ENCODE results near the gene TMSB10. TPM values are rescaled to one million over a fixed set of nuclear protein-coding genes. Genes with fewer than 3 reads are reported as not detected.

The TMSB10 gene
- total RNA-seq, 1 experiment from 2014 or later = 869 TPM

- peak; percentile 80; the same call in 1 of the 2 replicates for TF ChIP-seq RELA (CRISPR knock-in tag; IDR thresholded peaks at IDR 0.05; ENCODE audit: borderline replicate concordance)
- 0 out of 2 replicates have a peak, but pooled peaks have one; percentile 47 for TF ChIP-seq FOXP4 (CRISPR knock-in tag; IDR thresholded peaks at IDR 0.05)
- no peak for TF ChIP-seq NFE2L1 (CRISPR knock-in tag; IDR thresholded peaks at IDR 0.05)
- TF ChIP-seq JUN (CRISPR knock-in tag; IDR thresholded peaks at IDR 0.05) = no peak
- TF ChIP-seq TEAD1 (CRISPR knock-in tag; IDR thresholded peaks at IDR 0.05) = 0 out of 2 replicates have a peak, but pooled peaks have one; percentile 26
- 0 out of 2 replicates have a peak, but pooled peaks have one; percentile 48 for TF ChIP-seq MYBL2 (CRISPR knock-in tag; IDR thresholded peaks at IDR 0.05)
- peak; percentile 52; the same call in 1 of the 2 replicates for TF ChIP-seq PREB (CRISPR knock-in tag; IDR thresholded peaks at IDR 0.05; ENCODE audit: borderline replicate concordance)
- TF ChIP-seq GRHL2 (CRISPR knock-in tag; IDR thresholded peaks at IDR 0.05; ENCODE audit: insufficient replicate concordance, severe bottlenecking) = no peak
- no peak for TF ChIP-seq JAZF1 (CRISPR knock-in tag; IDR thresholded peaks at IDR 0.05)
- peak; percentile 73 for TF ChIP-seq FOXP1 (CRISPR knock-in tag; IDR thresholded peaks at IDR 0.05; ENCODE audit: borderline replicate concordance)
- no peak for TF ChIP-seq SOX15 (CRISPR knock-in tag; IDR thresholded peaks at IDR 0.05)
- TF ChIP-seq NR1H2 (CRISPR knock-in tag; IDR thresholded peaks at IDR 0.05) = no peak
- no peak for TF ChIP-seq ELF4 (CRISPR knock-in tag; IDR thresholded peaks at IDR 0.05; ENCODE audit: low read depth)
- TF ChIP-seq ESRRA (CRISPR knock-in tag; IDR thresholded peaks at IDR 0.05; ENCODE audit: borderline replicate concordance) = no peak; the same call in 1 of the 2 replicates
- TF ChIP-seq RORB (CRISPR knock-in tag; IDR thresholded peaks at IDR 0.05) = peak; percentile 78; the same call in 1 of the 2 replicates
- 0 out of 2 replicates have a peak, but pooled peaks have one; percentile 13 for TF ChIP-seq FOXK1 (CRISPR knock-in tag; IDR thresholded peaks at IDR 0.05)
- no peak for TF ChIP-seq ZNF138 (CRISPR knock-in tag; conservative IDR thresholded peaks at IDR 0.05)
- TF ChIP-seq TEAD4 (CRISPR knock-in tag; IDR thresholded peaks at IDR 0.05) = no peak
- no peak for TF ChIP-seq ZNF416 (CRISPR knock-in tag; IDR thresholded peaks at IDR 0.05)
- peak; percentile 85 for TF ChIP-seq GABPB1 (CRISPR knock-in tag; IDR thresholded peaks at IDR 0.05)
- TF ChIP-seq E2F1 (CRISPR knock-in tag; IDR thresholded peaks at IDR 0.05) = no peak
- no peak for TF ChIP-seq ZNF317 (CRISPR knock-in tag; IDR thresholded peaks at IDR 0.05; ENCODE audit: borderline replicate concordance, low read depth)
- peak; percentile 87 for TF ChIP-seq HMGXB4 (CRISPR knock-in tag; IDR thresholded peaks at IDR 0.05)
- TF ChIP-seq SP1 (CRISPR knock-in tag; conservative IDR thresholded peaks at IDR 0.05) = peak; percentile 82
- peak; percentile 74 for TF ChIP-seq ETV6 (CRISPR knock-in tag; IDR thresholded peaks at IDR 0.05)
- TF ChIP-seq CREB1 (CRISPR knock-in tag; IDR thresholded peaks at IDR 0.05) = no peak; the same call in 1 of the 2 replicates
- TF ChIP-seq ZNF423 (CRISPR knock-in tag; IDR thresholded peaks at IDR 0.05) = peak; percentile 88
These were observed at the start of gene TMSB10 (continued) for GRCh38 chr2:84905181-84906107.
